ENCODE results near the gene NARF.
"Not testable (repeated sequence)": the region's sequence is repeated elsewhere in the genome, so short reads cannot be mapped to it uniquely, and the experiment has no call there.

The NARF gene

GRCh38 chr17:82458179-82458884 is at the start of gene NARF:
TSS of gene NARF (plus strand) at chr17:82458741. CDS start at chr17:82458804, 63 bp downstream.
- DNase-seq (ENCODE audit: low spot score): peak; percentile 97

- no peak for DNase-seq (ENCODE audit: low spot score)
Observed at GRCh38 chr17:82408938-82409318, 49.6 kb upstream of the NARF start.

- no peak for DNase-seq (ENCODE audit: low spot score)
Observed at GRCh38 chr17:82410014-82410716, 48.4 kb upstream of the NARF start.

- no peak for DNase-seq (ENCODE audit: low spot score)
Observed at GRCh38 chr17:82411396-82412053, 47.0 kb upstream of the NARF start.

- DNase-seq (ENCODE audit: low spot score): not testable (repeated sequence)
Observed at GRCh38 chr17:82412081-82412480, 46.5 kb upstream of the NARF start.

GRCh38 chr17:82412535-82413520 is 45.7 kb upstream of the NARF start:
- no peak for DNase-seq (ENCODE audit: low spot score)

- peak; percentile 63 for DNase-seq (ENCODE audit: low spot score)
Observed at GRCh38 chr17:82414548-82415281, 43.8 kb upstream of the NARF start.

GRCh38 chr17:82415336-82415735 is 43.2 kb upstream of the NARF start:
- DNase-seq (ENCODE audit: low spot score): no peak

- DNase-seq (ENCODE audit: low spot score): no peak
Observed at GRCh38 chr17:82415786-82416185, 42.8 kb upstream of the NARF start.

- no peak for DNase-seq (ENCODE audit: low spot score)
Observed at GRCh38 chr17:82416264-82416663, 42.3 kb upstream of the NARF start.

GRCh38 chr17:82416771-82417170 is 41.8 kb upstream of the NARF start:
- no peak for DNase-seq (ENCODE audit: low spot score)

GRCh38 chr17:82418001-82418986 is 40.2 kb upstream of the NARF start, which contains the start of the genes HEXD and OGFOD3:
TSS of gene HEXD (plus strand) at chr17:82418347. CDS start at chr17:82419800, 1,453 bp downstream.
TSS of gene OGFOD3 (minus strand) at chr17:82418586. CDS start at chr17:82418485, 101 bp downstream.
- peak; percentile 80 for DNase-seq (ENCODE audit: low spot score)

GRCh38 chr17:82419540-82419939 is 39.0 kb upstream of the NARF start:
- no peak for DNase-seq (ENCODE audit: low spot score)

GRCh38 chr17:82424001-82424862 is 34.3 kb upstream of the NARF start:
- peak; percentile 46 for DNase-seq (ENCODE audit: low spot score)

GRCh38 chr17:82424863-82425159 is 33.7 kb upstream of the NARF start:
- DNase-seq (ENCODE audit: low spot score): no peak

GRCh38 chr17:82428546-82428945 is 30.0 kb upstream of the NARF start:
- no peak for DNase-seq (ENCODE audit: low spot score)

GRCh38 chr17:82429824-82430223 is 28.7 kb upstream of the NARF start:
- DNase-seq (ENCODE audit: low spot score): no peak

GRCh38 chr17:82432017-82432416 is 26.5 kb upstream of the NARF start:
- DNase-seq (ENCODE audit: low spot score): no peak

Measured in CD4-positive, alpha-beta T cell treated with Interleukin-6 at 100 ng/mL for 8 hours (primary cell).